Panc1 (cell line): ENCODE data around the gene YBX1.

Source experiments
- CTCF ChIP-seq: fragments of 450-650 bp; IDR thresholded peaks from 2 replicates; pipeline ENCODE4 v1.5.1; 2017; ENCODE audit warnings: mild to moderate bottlenecking
- POLR2AphosphoS5 ChIP-seq: IDR thresholded peaks from 2 replicates; pipeline ENCODE4 v1.6.1; 2012; ENCODE audit warnings: mild to moderate bottlenecking, low read depth, low read length, moderate library complexity
- REST ChIP-seq, 2 experiments: IDR thresholded peaks; 2 replicates each; pipeline ENCODE4 v1.6.1; 2011 to 2012; ENCODE audit warnings: low read depth in 2 of 2, control low read depth in 1 of 2, low read length in 1 of 2, mild to moderate bottlenecking in 1 of 2, moderate library complexity in 1 of 2; ENCODE audit not compliant: insufficient read depth in 1 of 2
- SIN3A ChIP-seq: IDR thresholded peaks from 2 replicates; pipeline ENCODE4 v1.6.1; 2012; ENCODE audit warnings: low read depth, mild to moderate bottlenecking, low read length, moderate library complexity, borderline replicate concordance; ENCODE audit not compliant: insufficient read depth
- TCF7L2 ChIP-seq: IDR thresholded peaks from 2 replicates; pipeline ENCODE4 v1.6.1; 2011; ENCODE audit warnings: mild to moderate bottlenecking, low read depth, low read length, inconsistent platforms

DNA sequence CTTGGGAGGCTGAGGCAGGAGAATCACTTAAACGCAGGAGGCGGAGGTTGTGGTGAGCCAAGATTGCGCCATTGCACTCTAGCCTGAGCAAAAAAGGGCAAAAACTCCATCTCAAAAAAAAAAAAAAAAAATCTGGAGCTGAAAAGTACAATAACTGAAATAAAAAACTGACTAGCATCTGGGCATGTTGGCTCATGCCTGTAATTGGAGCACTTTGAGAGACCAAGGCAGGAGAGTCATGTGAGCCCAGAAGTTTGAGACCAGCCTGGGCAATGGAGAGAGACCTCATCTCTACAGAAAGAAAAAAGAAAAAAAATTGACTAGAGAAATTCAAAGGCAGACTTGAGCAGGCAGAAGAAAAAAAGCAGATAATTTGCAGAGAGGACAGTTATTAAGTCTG lies 39.7 kb downstream of the YBX1 start:
- TF ChIP-seq CTCF (no peak), POLR2AphosphoS5 (no peak), TCF7L2 (no peak), SIN3A (no peak), REST (IDR thresholded peaks at IDR 0.05; ENCODE audit: insufficient read depth in 1 of 2, low read depth in 2 of 2, low read length in 1 of 2) (no peak)
